CD4-positive, alpha-beta T cell (primary cell): Measurements from ENCODE around the gene MYO1E. TPM values are rescaled to one million over a fixed set of nuclear protein-coding genes. Genes with fewer than 3 reads are reported as not detected.

Experiments
- ATAC-seq: fragments of 200-7000 bp; cut with Tn5 transposase; one replicate; pipeline ENCODE4 v1.10.0; 2022; ENCODE audit warnings: mild to moderate bottlenecking; ENCODE audit not compliant: poor library complexity
- CTCF ChIA-PET: fragments of 350-600 bp; sonication (Branson Sonifier 250); formaldehyde crosslinking; loops from one replicate; lab custom pipeline; 2021; ENCODE audit warnings: antibody characterized with exemption, inconsistent platforms; lab: Charles Lee
- POLR2A ChIA-PET: fragments of 350-600 bp; sonication (Branson Sonifier 250); formaldehyde crosslinking; loops from one replicate; lab custom pipeline; 2021; ENCODE audit warnings: antibody characterized with exemption, inconsistent platforms; lab: Charles Lee
- DNase-seq, 14 experiments: peaks; one replicate each; pipeline ENCODE4 v3.0.0-alpha.2; 2013 to 2020; ENCODE audit warnings: mixed read lengths in 2 of 14
- H3K27ac ChIP-seq, 2 donors: one replicate each; pipeline versions ENCODE4 v1.5.1 to v1.7.0; 2013; ENCODE audit warnings: low read length in 2 of 2, low read depth in 1 of 2, mild to moderate bottlenecking in 1 of 2
- H3K27me3 ChIP-seq, 2 experiments: 1 replicate in 1 of 2; 2 replicates in 1 of 2; pipeline versions ENCODE4 v1.6.1 to v1.7.0; 2013; ENCODE audit warnings: low read length in 2 of 2, control low read depth in 1 of 2, mild to moderate bottlenecking in 1 of 2, moderate library complexity in 1 of 2; ENCODE audit not compliant: insufficient read depth in 2 of 2, control insufficient read depth in 1 of 2
- H3K36me3 ChIP-seq: one replicate; pipeline ENCODE4 v1.6.1; 2013; ENCODE audit warnings: low read length, control low read depth; ENCODE audit not compliant: insufficient read depth
- H3K4me1 ChIP-seq: one replicate; pipeline ENCODE4 v1.6.1; 2013; ENCODE audit warnings: low read length, control low read depth; ENCODE audit not compliant: insufficient read depth
- H3K4me3 ChIP-seq: one replicate; pipeline ENCODE4 v1.5.1; 2013; ENCODE audit warnings: mild to moderate bottlenecking, low read length, moderate library complexity
- H3K9me3 ChIP-seq, 2 experiments: 1 replicate in 1 of 2; 2 replicates in 1 of 2; pipeline versions ENCODE4 v1.6.1 to v1.7.0; 2013; ENCODE audit warnings: low read length in 2 of 2, mild to moderate bottlenecking in 2 of 2, control low read depth in 1 of 2, moderate library complexity in 1 of 2; ENCODE audit not compliant: control insufficient read depth in 1 of 2, insufficient read depth in 1 of 2
- H3K27ac Mint-ChIP-seq: one replicate; pipeline ENCODE4 v1.8.0; 2020; ENCODE audit warnings: mixed read lengths
- H3K27me3 Mint-ChIP-seq: one replicate; pipeline ENCODE4 v1.8.0; 2021; ENCODE audit warnings: mixed read lengths
- H3K36me3 Mint-ChIP-seq: one replicate; pipeline ENCODE4 v1.8.0; 2021; ENCODE audit warnings: low read depth, mixed read lengths
- H3K4me1 Mint-ChIP-seq: one replicate; pipeline ENCODE4 v1.8.0; 2021; ENCODE audit warnings: low read depth, mixed read lengths
- H3K4me3 Mint-ChIP-seq: one replicate; pipeline ENCODE4 v1.8.0; 2020; ENCODE audit warnings: mild to moderate bottlenecking, mixed read lengths
- H3K9me3 Mint-ChIP-seq: one replicate; pipeline ENCODE4 v1.8.0; 2020; ENCODE audit warnings: mixed read lengths
- CTCF ChIP-seq: fragments of 200-600 bp; IDR thresholded peaks from one replicate; pipeline ENCODE4 v1.8.0; 2022; ENCODE audit warnings: antibody characterized with exemption, mild to moderate bottlenecking
- intact Hi-C, 2 experiments: fragments of 100-400 bp; cut with DNase I in 1 of 2; cut with micrococcal nuclease in 1 of 2; formaldehyde crosslinking; loops; one replicate each; pipeline versions ENCODE4 v1.15.1 to v1.9.0; 2023 to 2025; cut with DNase I, micrococcal nuclease
- total RNA-seq, 174 experiments: library from RNA in 2 of 174; stranded (reverse) in 2 of 174; gene quantifications; one replicate each; pipeline ENCODE4 v1.2.3 and lab custom pipeline; 2021 to 2026

The MYO1E gene
- total RNA-seq, 2 experiments from 2014 or later, result 0.59 to 0.63 TPM

DNA sequence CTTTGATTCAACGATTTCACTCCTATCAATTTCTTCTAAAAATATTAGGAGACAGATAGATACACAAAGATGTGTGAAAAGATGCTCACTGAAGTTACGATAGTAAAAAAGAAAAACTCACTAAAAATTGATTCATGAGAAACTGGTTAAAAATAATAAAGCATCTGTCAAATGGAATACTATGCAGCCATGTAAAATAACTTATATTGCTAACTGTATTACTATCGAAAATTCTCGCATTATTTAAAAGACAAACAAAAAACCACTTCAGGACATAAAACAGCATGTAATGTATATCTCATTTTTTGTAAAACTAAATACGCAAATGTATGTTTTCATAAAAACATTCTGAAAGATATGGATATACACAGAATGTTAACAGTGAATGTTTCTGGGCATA lies 199.5 kb downstream of the MYO1E start:
- POLR2A ChIA-PET, result no interaction called here
- TF ChIP-seq CTCF, result no peak
- no peak for DNase-seq

DNA sequence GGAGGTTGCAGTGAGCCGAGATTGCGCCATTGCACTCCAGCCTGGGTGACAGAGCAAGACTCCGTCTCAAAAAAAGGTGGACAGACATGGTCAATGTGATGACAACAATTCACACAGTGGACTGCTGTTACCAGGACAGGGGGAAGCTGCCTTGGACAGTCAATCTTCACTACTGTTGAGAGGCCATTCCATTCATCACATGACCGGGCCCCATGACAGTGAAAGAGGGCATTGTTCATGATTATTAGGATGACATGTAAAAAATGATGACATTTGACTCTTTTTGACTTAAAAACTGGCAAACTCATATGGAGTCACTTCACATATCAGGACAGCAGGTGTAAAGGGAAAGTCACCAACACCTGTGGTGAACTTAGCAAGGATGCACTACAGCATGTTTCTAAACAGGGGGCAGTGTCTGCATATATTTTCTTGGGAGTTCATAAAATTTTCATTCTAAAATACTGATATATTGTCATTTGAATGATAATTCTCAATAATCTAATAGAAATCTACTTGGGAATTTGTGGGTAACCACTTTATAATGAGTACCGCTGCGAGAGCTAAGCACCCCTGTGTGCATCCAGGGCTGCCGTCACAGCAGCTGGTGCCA lies 200.3 kb downstream of the MYO1E start:
- Histone ChIP-seq H3K9me3 (no peaks in the 10 kb centered on the region), H3K27me3 (no peaks in the 10 kb centered on the region), H3K4me3 (no peak overlapping the region), H3K36me3 (no peaks in the 10 kb centered on the region), H3K4me1 (no peaks in the 10 kb centered on the region), H3K27ac (no peak overlapping the region)
- Mint-ChIP-seq H3K4me1 (no peaks in the 10 kb centered on the region), H3K9me3 (no peaks in the 10 kb centered on the region), H3K36me3 (no peaks in the 10 kb centered on the region), H3K27me3 (peaks cover 21% of the 10 kb centered on the region), H3K27ac (no peak overlapping the region), H3K4me3 (no peak overlapping the region)
- intact Hi-C loops, result loop anchor here in 1 of 2 experiments (10.0 kb wide), 1 partner anchor 322 kb away; no protein-coding TSS in a partner anchor
- ChIA-PET CTCF (no interaction called here), POLR2A (no interaction called here)
- no peak for DNase-seq
- no peak for ATAC-seq
- TF ChIP-seq CTCF, result no peak

More for the DNA sequence above, 199.5 kb downstream of the MYO1E start:
- H3K27ac Mint-ChIP-seq, result no peak overlapping the region
- H3K36me3 Mint-ChIP-seq, result no peaks in the 10 kb centered on the region
- H3K4me1 Mint-ChIP-seq, result no peaks in the 10 kb centered on the region
- H3K4me1 ChIP-seq, result no peaks in the 10 kb centered on the region
- H3K9me3 ChIP-seq, result no peaks in the 10 kb centered on the region
- intact Hi-C loops, result loop anchor here in 1 of 2 experiments (10.0 kb wide), 1 partner anchor 322 kb away; no protein-coding TSS in a partner anchor
- no peaks in the 10 kb centered on the region for H3K9me3 Mint-ChIP-seq
- no peak overlapping the region for H3K4me3 Mint-ChIP-seq
- CTCF ChIA-PET, result no interaction called here
- no peak for ATAC-seq
- H3K27me3 Mint-ChIP-seq, result peaks cover 21% of the 10 kb centered on the region
- H3K27me3 ChIP-seq, result no peaks in the 10 kb centered on the region
- no peak overlapping the region for H3K27ac ChIP-seq
- H3K4me3 ChIP-seq, result no peak overlapping the region
- H3K36me3 ChIP-seq, result no peaks in the 10 kb centered on the region

DNA sequence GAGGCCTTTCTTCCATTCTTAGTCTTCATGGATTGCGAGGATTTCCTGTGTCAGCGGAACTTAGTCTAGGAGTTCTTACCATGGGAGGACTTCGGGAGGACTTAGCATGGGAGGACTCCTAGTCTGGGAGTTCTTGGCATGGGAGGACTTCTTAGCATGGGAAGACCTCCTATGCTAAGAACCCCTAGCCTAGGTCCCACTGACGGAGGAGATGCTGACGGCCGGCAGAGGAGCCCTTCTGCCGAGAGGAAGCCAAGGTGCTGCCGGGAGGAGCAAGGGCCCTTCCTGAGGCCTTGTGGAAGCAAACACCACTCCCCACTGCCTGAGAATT lies 201.6 kb downstream of the MYO1E start:
- H3K27me3 ChIP-seq, result no peaks in the 10 kb centered on the region
- Mint-ChIP-seq H3K27me3 (peaks cover 15% of the 10 kb centered on the region), H3K9me3 (no peaks in the 10 kb centered on the region), H3K4me3 (no peak overlapping the region), H3K27ac (no peak overlapping the region), H3K36me3 (no peaks in the 10 kb centered on the region), H3K4me1 (no peaks in the 10 kb centered on the region)
- POLR2A ChIA-PET, result no interaction called here
- H3K27ac ChIP-seq, result no peak overlapping the region
- TF ChIP-seq CTCF, result no peak
- CTCF ChIA-PET, result no interaction called here
- DNase-seq (no peak), ATAC-seq (no peak)
- intact Hi-C loops, result loop anchor here in 1 of 2 experiments (10.0 kb wide), 1 partner anchor 324 kb away; no protein-coding TSS in a partner anchor
- no peaks in the 10 kb centered on the region for H3K36me3 ChIP-seq
- no peaks in the 10 kb centered on the region for H3K9me3 ChIP-seq
- no peaks in the 10 kb centered on the region for H3K4me1 ChIP-seq
- H3K4me3 ChIP-seq, result no peak overlapping the region
